ENCODE measurements around the gene TOX4. TPM values are rescaled to one million over a fixed set of nuclear protein-coding genes. Genes with fewer than 3 reads are reported as not detected.

TOX4 gene
- total and polyA plus RNA-seq, 9 of the 15 experiments (the other 6 are each of a cell fraction or from before 2014, with no cell fraction given) = 9.9 to 76.5 (median 41.0) TPM

- TF ChIP-seq, protein P1, sequence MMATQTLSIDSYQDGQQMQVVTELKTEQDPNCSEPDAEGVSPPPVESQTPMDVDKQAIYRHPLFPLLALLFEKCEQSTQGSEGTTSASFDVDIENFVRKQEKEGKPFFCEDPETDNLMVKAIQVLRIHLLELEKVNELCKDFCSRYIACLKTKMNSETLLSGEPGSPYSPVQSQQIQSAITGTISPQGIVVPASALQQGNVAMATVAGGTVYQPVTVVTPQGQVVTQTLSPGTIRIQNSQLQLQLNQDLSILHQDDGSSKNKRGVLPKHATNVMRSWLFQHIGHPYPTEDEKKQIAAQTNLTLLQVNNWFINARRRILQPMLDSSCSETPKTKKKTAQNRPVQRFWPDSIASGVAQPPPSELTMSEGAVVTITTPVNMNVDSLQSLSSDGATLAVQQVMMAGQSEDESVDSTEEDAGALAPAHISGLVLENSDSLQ (IDR thresholded peaks at IDR 0.05) = peak; percentile 50; the same call in 1 of the 2 replicates
- peak; percentile 78 for TF ChIP-seq ATF7 (IDR thresholded peaks at IDR 0.05)
- no peak for TF ChIP-seq HSF4 (CRISPR knock-in tag; IDR thresholded peaks at IDR 0.05; ENCODE audit: borderline replicate concordance)
- TF ChIP-seq ARID1B (IDR thresholded peaks at IDR 0.05) = no peak
- no peak; the same call in 1 of the 2 replicates for TF ChIP-seq NR2C1 (IDR thresholded peaks at IDR 0.05)
- 0 out of 2 replicates have a peak, but pooled peaks have one; percentile 32 for TF ChIP-seq NR2C1 (tag; IDR thresholded peaks at IDR 0.05)
- TF ChIP-seq GATA2 (CRISPR knock-in tag; IDR thresholded peaks at IDR 0.05) = no peak
- TF ChIP-seq TFAP4 (CRISPR knock-in tag; IDR thresholded peaks at IDR 0.05; ENCODE audit: borderline replicate concordance) = peak; percentile 61; the same call in 1 of the 2 replicates
- no peak for TF ChIP-seq RBM25 (IDR thresholded peaks at IDR 0.05; ENCODE audit: low read depth, low read length, severe bottlenecking)
- no peak for TF ChIP-seq ZKSCAN3 (CRISPR knock-in tag; IDR thresholded peaks at IDR 0.05)
- no peak for TF ChIP-seq ZNF407 (IDR thresholded peaks at IDR 0.05; ENCODE audit: low read depth)
- TF ChIP-seq MAZ (CRISPR knock-in tag; conservative IDR thresholded peaks at IDR 0.05 in 1 of 2, IDR thresholded peaks at IDR 0.05 in 1 of 2) = peak; percentile 20 to 39; a peak in 1 of 4 replicates
- TF ChIP-seq CTCFL (IDR thresholded peaks at IDR 0.05; ENCODE audit: borderline replicate concordance, insufficient read depth, low read depth, low read length, poor library complexity, severe bottlenecking) = no peak
Measured at GRCh38 chr14:21455912-21456667, 20.9 kb upstream of the TOX4 start, which contains the start of gene CHD8 (continued).
